ENCODE results near the gene FAR2.

FAR2 gene

DNA sequence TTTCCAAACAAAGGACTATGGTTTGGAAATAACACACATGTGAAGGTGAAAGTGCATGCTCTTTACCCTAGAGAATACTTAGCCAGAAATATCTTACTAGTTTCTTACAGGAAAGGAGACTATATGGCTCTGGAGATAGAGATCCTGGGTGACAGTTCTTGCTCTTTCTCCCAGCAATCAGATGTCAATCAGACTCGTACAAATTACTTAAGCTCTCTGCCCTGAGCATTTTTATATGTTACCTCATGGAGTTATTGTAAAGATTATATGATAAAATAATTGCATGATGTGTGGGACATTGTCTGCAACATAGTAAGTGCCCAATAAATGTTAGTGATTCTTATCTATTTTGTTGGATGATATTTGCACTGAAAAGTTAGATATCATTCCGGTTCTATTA is 76.8 kb downstream of the FAR2 start:
- no peak overlapping the region for H3K4me3 ChIP-seq (ENCODE audit: low read depth, low read length)
- TF ChIP-seq CTCF (IDR thresholded peaks at IDR 0.05; ENCODE audit: low read depth, low read length, missing control alignments), result no peak
- no peak for DNase-seq (ENCODE audit: low read depth)

DNA sequence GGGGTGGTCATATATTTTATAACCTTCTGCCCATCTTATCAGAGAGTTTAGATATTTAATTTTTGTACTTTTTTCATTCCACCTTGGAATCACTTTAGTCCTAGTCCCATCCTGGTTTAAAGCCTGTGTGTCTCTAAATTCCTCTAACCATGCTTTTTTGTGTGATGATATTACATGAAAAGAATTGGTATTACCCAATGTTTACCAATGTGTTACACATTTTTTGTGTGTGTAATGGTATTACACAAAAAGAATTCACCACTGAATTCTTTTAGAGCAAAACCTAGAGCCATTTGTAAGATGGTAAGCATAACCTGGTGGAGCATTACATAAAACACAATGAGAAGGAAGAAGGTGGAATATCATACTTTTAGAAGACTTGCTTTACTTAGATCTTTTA is 77.5 kb downstream of the FAR2 start:
- no peak for DNase-seq (ENCODE audit: low read depth)
- no peak for TF ChIP-seq CTCF (IDR thresholded peaks at IDR 0.05; ENCODE audit: low read depth, low read length, missing control alignments)

GRCh38 chr12:29228474-29229157 is 79.5 kb downstream of the FAR2 start:
- no peak for DNase-seq (ENCODE audit: low read depth)
- no peak for TF ChIP-seq CTCF (IDR thresholded peaks at IDR 0.05; ENCODE audit: low read depth, low read length, missing control alignments)
- no peak overlapping the region for H3K4me3 ChIP-seq (ENCODE audit: low read depth, low read length)

More for the DNA sequence above, 77.5 kb downstream of the FAR2 start:
- H3K4me3 ChIP-seq (ENCODE audit: low read depth, low read length), result no peak overlapping the region

DNA sequence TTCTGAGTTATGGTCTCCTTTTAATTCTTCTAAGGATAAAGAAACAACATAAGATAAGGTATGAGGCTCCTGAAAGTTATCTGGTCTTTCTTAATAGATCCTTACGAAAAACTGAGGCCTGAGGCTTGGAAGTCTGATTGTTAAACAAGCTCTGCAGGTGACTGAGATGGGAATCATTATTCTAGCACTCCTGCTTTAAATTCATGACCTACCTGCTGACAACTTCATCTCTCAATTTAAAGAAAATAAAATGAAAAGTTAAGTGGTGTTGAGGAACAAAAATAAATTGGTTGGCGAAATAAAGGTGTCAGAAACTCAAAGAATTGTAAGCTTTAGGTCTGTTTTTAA is 80.1 kb downstream of the FAR2 start:
- no peak for TF ChIP-seq CTCF (IDR thresholded peaks at IDR 0.05; ENCODE audit: low read depth, low read length, missing control alignments)
- no peak overlapping the region for H3K4me3 ChIP-seq (ENCODE audit: low read depth, low read length)
- no peak for DNase-seq (ENCODE audit: low read depth)

DNA sequence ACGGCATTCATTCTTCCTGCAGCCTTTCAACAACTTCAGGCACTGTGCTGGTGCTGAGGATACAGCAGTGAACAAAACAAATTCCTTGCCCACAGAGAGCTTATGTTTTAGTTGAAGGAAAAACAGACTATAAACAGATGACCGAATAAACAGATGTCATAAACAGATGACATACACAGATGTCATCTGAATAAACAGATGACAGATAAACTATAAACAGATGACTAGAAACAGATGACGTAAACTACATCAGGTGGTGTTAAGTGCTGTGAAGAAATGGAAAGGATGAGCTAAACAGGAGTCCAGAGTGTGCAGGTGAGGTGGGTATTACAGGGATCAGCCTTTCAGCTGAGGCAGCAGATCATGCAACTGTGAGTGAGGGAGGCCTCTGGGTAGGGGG is 80.9 kb downstream of the FAR2 start:
- no peak overlapping the region for H3K4me3 ChIP-seq (ENCODE audit: low read depth, low read length)
- TF ChIP-seq CTCF (IDR thresholded peaks at IDR 0.05; ENCODE audit: low read depth, low read length, missing control alignments), result no peak
- no peak for DNase-seq (ENCODE audit: low read depth)

DNA sequence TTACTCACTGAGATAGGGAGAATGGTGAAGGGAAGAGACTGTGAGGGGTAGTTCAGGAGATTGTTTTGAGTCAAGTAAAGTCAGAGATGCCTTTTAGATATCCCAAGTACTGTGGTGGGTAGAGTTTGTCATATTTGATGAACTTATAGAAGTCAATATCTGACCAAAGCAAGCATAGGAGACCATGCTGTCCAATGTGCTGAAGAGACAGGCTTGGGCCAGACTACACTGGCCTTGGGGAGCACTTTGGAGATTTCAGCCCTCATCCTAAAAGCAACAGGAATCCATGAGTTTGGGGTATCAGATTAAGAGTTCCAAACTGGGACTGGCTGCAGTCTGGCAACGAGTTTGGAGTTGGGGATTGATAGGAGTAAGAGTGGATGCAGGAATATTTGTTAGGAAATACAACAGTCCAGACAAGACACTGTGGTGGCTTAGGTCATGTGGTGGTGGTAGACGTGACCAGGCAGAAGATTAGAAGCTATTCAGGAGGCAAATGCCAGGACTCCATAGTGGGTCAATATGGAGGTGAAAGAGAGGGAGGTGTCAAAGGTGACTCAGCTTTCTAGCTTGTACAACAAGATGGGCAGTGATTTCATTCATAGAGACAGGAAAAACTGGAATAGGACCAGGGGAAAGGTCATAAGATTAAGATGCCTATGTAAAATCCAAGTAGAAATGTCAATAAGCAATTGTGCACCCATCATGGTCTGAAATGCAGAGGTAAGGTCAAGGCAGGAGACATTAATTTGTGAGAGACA is 81.9 kb downstream of the FAR2 start:
- TF ChIP-seq CTCF (IDR thresholded peaks at IDR 0.05; ENCODE audit: low read depth, low read length, missing control alignments), result no peak
- H3K4me3 ChIP-seq (ENCODE audit: low read depth, low read length), result no peak overlapping the region
- no peak for DNase-seq (ENCODE audit: low read depth)

GRCh38 chr12:29232086-29232485 is 83.0 kb downstream of the FAR2 start:
- no peak overlapping the region for H3K4me3 ChIP-seq (ENCODE audit: low read depth, low read length)
- no peak for DNase-seq (ENCODE audit: low read depth)
- no peak for TF ChIP-seq CTCF (IDR thresholded peaks at IDR 0.05; ENCODE audit: low read depth, low read length, missing control alignments)
